ENCODE data around the gene LRRTM4. TPM values are rescaled to one million over a fixed set of nuclear protein-coding genes. Genes with fewer than 3 reads are reported as not detected.
"Not testable (repeated sequence)": the region's sequence is repeated elsewhere in the genome, so short reads cannot be mapped to it uniquely, and the experiment has no call there.

The LRRTM4 gene
- total RNA-seq, 4 donors from 2014 or later: 0.51 TPM; not detected in 3

DNA sequence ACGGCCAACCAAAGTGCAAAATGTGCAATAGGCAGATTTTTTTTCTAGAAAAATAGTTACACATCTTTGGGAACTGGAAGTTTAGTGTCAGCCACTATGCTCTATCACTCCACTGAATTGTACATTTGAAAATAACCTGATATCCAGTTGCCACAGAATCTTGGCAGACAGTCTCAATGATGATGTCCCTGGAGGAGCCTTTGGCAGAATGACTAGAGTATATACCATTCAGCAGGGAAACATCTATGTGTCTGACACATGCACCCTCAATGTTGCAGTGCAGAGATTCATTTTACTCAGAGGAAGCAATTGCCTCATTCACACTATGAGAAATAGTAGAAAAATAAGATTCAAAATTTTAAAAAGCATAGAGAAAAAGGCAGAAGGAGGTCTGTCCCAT is 475.8 kb downstream of the LRRTM4 start:
- H3K4me3 ChIP-seq (ENCODE audit: low read depth, poor library complexity, severe bottlenecking): no peak overlapping the region
- no peak for DNase-seq (ENCODE audit: low spot score in 2 of 2)
- no peak for TF ChIP-seq POLR2A (IDR thresholded peaks at IDR 0.05)
- TF ChIP-seq, protein P1, sequence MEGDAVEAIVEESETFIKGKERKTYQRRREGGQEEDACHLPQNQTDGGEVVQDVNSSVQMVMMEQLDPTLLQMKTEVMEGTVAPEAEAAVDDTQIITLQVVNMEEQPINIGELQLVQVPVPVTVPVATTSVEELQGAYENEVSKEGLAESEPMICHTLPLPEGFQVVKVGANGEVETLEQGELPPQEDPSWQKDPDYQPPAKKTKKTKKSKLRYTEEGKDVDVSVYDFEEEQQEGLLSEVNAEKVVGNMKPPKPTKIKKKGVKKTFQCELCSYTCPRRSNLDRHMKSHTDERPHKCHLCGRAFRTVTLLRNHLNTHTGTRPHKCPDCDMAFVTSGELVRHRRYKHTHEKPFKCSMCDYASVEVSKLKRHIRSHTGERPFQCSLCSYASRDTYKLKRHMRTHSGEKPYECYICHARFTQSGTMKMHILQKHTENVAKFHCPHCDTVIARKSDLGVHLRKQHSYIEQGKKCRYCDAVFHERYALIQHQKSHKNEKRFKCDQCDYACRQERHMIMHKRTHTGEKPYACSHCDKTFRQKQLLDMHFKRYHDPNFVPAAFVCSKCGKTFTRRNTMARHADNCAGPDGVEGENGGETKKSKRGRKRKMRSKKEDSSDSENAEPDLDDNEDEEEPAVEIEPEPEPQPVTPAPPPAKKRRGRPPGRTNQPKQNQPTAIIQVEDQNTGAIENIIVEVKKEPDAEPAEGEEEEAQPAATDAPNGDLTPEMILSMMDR (IDR thresholded peaks at IDR 0.05): no peak
- intact Hi-C loops (cut with DNase I; ENCODE audit: low total_unique reads): no loop called here
- 50 to 63% methylated on average over 1 of the region's 1 CpG for WGBS, 2 donors

DNA sequence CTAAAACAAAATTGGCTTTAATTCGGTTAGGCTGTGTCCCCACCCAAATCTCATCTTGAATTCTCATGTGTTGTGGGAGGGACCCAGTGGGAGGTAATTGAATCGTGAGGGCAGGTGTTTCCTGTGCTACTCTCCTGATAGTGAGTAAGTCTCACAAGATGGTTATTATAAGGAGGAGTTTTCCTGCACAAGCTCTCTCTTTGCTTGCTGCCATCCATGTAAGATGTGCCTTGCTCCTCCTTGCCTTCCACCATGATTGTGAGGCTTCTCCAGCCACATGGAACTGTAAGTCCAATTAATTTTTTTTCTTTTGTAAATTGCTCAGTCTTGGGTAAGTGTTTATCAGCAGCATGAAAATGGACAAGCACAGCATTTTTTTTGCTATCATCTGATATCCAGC is 476.7 kb downstream of the LRRTM4 start:
- DNase-seq (ENCODE audit: low spot score in 2 of 2); intact Hi-C loops (cut with DNase I; ENCODE audit: low total_unique reads); H3K4me3 ChIP-seq (ENCODE audit: low read depth, poor library complexity, severe bottlenecking): not testable (repeated sequence)
- 75 to 80% methylated on average over 2 of the region's 2 CpGs for WGBS, 2 donors

DNA sequence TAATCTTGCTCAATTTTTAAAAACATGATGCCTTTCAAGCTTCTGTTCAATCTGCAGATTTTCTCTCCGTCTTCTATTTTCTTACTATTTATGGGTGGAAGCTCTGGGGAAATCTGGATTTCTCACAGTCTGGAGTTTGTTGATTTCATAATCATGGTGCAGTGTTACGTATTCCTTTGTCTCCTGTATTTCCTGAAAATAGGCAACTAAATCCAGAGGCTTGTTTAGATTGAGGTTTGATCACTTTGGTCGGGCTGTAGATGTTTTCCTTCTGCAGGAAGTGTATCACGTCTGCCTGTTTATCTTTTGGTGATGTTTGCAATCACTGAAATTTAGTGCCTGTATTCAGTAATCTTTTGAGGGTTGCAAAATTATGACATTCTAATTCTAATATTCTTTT is 487.7 kb downstream of the LRRTM4 start:
- intact Hi-C loops (cut with DNase I; ENCODE audit: low total_unique reads): no loop called here
- 47 to 52% methylated on average over 4 of the region's 4 CpGs for WGBS, 2 donors
- TF ChIP-seq, protein P1 (IDR thresholded peaks at IDR 0.05): no peak
- no peak for TF ChIP-seq POLR2A (IDR thresholded peaks at IDR 0.05)
- no peak for DNase-seq (ENCODE audit: low spot score in 2 of 2)
- H3K4me3 ChIP-seq (ENCODE audit: low read depth, poor library complexity, severe bottlenecking): no peak overlapping the region

DNA sequence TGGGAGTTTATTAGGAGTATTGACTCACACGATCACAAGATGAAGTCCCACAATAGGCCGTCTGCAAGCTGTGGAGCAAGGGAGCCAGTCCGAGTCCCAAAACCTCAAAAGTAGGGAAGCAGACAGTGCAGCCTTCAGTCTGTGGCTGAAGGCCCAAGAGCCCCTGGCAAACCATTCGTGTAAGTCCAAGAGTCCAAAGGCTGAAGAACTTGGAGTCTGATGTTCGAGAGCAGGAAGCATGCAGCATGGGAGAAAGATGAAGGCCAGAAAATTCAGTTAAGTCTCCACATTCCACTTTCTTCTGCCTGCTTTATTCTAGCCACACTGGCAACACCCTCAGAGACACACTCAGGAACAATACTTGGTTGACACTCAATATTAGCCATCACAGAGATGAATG is 492.9 kb downstream of the LRRTM4 start:
- H3K4me3 ChIP-seq (ENCODE audit: low read depth, poor library complexity, severe bottlenecking); DNase-seq (ENCODE audit: low spot score in 2 of 2); intact Hi-C loops (cut with DNase I; ENCODE audit: low total_unique reads): not testable (repeated sequence)
- 90 to 91% methylated on average over 5 of the region's 5 CpGs for WGBS, 2 donors

DNA sequence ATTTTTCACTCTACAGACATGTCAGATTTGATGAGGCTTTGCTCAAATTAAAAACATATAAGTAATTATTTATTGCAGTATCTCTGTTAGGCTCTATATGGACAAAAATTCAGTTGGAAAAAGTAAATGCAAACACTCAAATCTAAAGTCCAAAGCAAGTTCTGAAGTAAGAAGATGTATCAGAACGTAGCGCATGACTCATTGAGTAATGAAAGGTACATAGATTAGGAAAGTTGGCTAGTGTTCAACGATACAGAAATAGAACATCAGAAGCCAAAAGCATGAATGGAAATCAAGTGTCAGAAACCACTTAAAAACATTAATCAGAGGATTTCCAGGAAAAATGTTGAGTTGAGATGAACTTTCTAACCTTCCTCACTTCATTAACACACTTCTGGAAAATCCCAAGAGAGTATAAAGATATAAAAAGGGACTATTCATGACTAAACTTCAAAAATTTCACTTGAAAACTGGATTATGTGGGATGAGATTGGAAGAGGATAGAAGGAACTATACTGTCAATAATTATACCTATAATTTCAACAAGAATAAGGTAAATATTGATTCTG is 494.1 kb downstream of the LRRTM4 start:
- intact Hi-C loops (cut with DNase I; ENCODE audit: low total_unique reads): no loop called here
- DNase-seq (ENCODE audit: low spot score in 2 of 2): no peak
- TF ChIP-seq, protein P1 (IDR thresholded peaks at IDR 0.05): no peak
- no peak for TF ChIP-seq POLR2A (IDR thresholded peaks at IDR 0.05)
- 23 to 47% methylated on average over 3 of the region's 3 CpGs for WGBS, 2 donors
- no peak overlapping the region for H3K4me3 ChIP-seq (ENCODE audit: low read depth, poor library complexity, severe bottlenecking)

DNA sequence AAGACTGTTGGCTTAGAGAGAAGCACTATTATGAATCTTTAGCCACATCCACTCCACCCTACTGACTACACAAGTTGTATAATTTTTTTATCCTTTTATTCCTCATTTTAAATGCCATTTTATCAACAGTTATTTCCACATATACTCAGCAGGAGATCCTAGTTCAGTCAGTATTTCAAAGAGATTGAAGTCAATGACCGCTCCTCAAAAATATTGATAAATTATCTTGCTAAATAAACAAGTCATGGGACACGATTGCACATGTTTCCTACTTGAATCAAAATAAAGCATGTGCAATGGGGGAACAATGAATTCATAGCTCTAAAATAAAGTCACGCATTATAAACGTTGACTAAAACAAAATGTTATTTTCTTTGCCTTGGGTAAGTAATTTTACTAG is 496.5 kb downstream of the LRRTM4 start:
- no peak for DNase-seq (ENCODE audit: low spot score in 2 of 2)
- no peak for TF ChIP-seq POLR2A (IDR thresholded peaks at IDR 0.05)
- TF ChIP-seq, protein P1 (IDR thresholded peaks at IDR 0.05): no peak
- intact Hi-C loops (cut with DNase I; ENCODE audit: low total_unique reads): no loop called here
- no peak overlapping the region for H3K4me3 ChIP-seq (ENCODE audit: low read depth, poor library complexity, severe bottlenecking)
- WGBS, 2 donors: 37 to 47% methylated on average over 4 of the region's 4 CpGs

DNA sequence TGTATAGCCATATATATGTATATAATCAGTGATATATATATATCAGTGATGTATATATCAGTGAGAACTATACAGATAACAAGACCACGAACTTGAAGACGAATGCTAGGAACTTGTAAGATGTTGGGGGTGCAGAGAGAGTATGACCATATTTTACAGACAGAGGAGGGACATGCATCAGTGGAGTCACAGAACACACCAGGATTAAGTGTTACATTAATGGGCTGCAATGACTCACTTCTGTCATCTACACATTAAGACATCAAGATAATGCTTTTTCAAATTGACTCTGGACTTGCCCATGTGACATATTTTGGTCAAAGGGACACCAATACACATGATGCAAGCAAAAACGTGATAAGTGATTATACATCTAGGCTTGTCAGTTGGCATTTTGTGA is 501.0 kb downstream of the LRRTM4 start:
- whole genome bisulfite sequencing, 2 donors: 50 to 72% methylated on average over 3 of the region's 3 CpGs
- no peak for DNase-seq (ENCODE audit: low spot score in 2 of 2)
- intact Hi-C loops (cut with DNase I; ENCODE audit: low total_unique reads): no loop called here
- TF ChIP-seq, protein P1 (IDR thresholded peaks at IDR 0.05): no peak
- TF ChIP-seq POLR2A (IDR thresholded peaks at IDR 0.05): no peak
- no peak overlapping the region for H3K4me3 ChIP-seq (ENCODE audit: low read depth, poor library complexity, severe bottlenecking)

All from lower leg skin (tissue), 4 donors.